H9 (cell line): ENCODE measurements around the gene TPP2. TPM values are rescaled to one million over a fixed set of nuclear protein-coding genes. Genes with fewer than 3 reads are reported as not detected.

ENCODE experiments used
- DNase-seq: peaks from one replicate; pipeline ENCODE4 v3.0.0-alpha.2; 2017
- H2AFZ ChIP-seq: one replicate; pipeline ENCODE4 v1.6.1; 2013; ENCODE audit warnings: mild to moderate bottlenecking, low read length, control low read depth, moderate library complexity
- H2AK5ac ChIP-seq: 2 replicates; pipeline ENCODE4 v1.6.1; 2013; ENCODE audit warnings: low read length, control low read depth, mixed read lengths; ENCODE audit not compliant: insufficient read length
- H2BK120ac ChIP-seq: one replicate; pipeline ENCODE4 v1.6.1; 2013; ENCODE audit warnings: low read depth, mild to moderate bottlenecking, low read length, control low read depth, inconsistent platforms; ENCODE audit not compliant: poor library complexity, severe bottlenecking
- H2BK12ac ChIP-seq: 2 replicates; pipeline ENCODE4 v1.6.1; 2013; ENCODE audit warnings: low read length, control low read depth, mixed read lengths, low read depth; ENCODE audit not compliant: insufficient read length
- H2BK15ac ChIP-seq: 2 replicates; pipeline ENCODE4 v1.6.1; 2013; ENCODE audit warnings: low read depth, low read length, control low read depth
- H2BK20ac ChIP-seq: one replicate; pipeline ENCODE4 v1.6.1; 2013; ENCODE audit warnings: low read depth, mild to moderate bottlenecking, low read length, control low read depth, inconsistent platforms; ENCODE audit not compliant: poor library complexity, severe bottlenecking
- H2BK5ac ChIP-seq: 2 replicates; pipeline ENCODE4 v1.6.1; 2013; ENCODE audit warnings: low read length, control low read depth, mixed read lengths; ENCODE audit not compliant: insufficient read length
- H3K14ac ChIP-seq: 2 replicates; pipeline ENCODE4 v1.6.1; 2013; ENCODE audit warnings: low read length, control low read depth; ENCODE audit not compliant: insufficient read depth
- H3K18ac ChIP-seq: 2 replicates; pipeline ENCODE4 v1.6.1; 2013; ENCODE audit warnings: low read depth, mild to moderate bottlenecking, mixed read lengths, low read length, control low read depth; ENCODE audit not compliant: insufficient read length
- H3K23ac ChIP-seq: 2 replicates; pipeline ENCODE4 v1.6.1; 2013; ENCODE audit warnings: low read length, control low read depth, mixed read lengths, low read depth; ENCODE audit not compliant: insufficient read length
- H3K23me2 ChIP-seq: 2 replicates; pipeline ENCODE4 v1.6.1; 2013; ENCODE audit warnings: low read depth, mild to moderate bottlenecking, mixed read lengths, low read length, control low read depth; ENCODE audit not compliant: insufficient read length, poor library complexity, severe bottlenecking
- H3K27ac ChIP-seq: 2 replicates; pipeline ENCODE4 v1.5.1; 2013; ENCODE audit warnings: low read length, control low read depth, mixed read lengths, low read depth; ENCODE audit not compliant: insufficient read length
- H3K27me3 ChIP-seq: 2 replicates; pipeline ENCODE4 v1.6.1; 2013; ENCODE audit warnings: low read length, control low read depth, inconsistent platforms; ENCODE audit not compliant: insufficient read depth
- H3K4ac ChIP-seq: 2 replicates; pipeline ENCODE4 v1.6.1; 2013; ENCODE audit warnings: low read depth, mild to moderate bottlenecking, control low read depth, inconsistent platforms, low read length, moderate library complexity
- H3K4me1 ChIP-seq: 2 replicates; pipeline ENCODE4 v1.6.1; 2013; ENCODE audit warnings: low read length, control low read depth, inconsistent platforms; ENCODE audit not compliant: insufficient read depth
- H3K4me2 ChIP-seq: 2 replicates; pipeline ENCODE4 v1.6.1; 2013; ENCODE audit warnings: low read length, control low read depth, mixed read lengths; ENCODE audit not compliant: insufficient read length, insufficient read depth
- H3K56ac ChIP-seq: 2 replicates; pipeline ENCODE4 v1.6.1; 2013; ENCODE audit warnings: low read depth, mild to moderate bottlenecking, mixed read lengths, low read length, control low read depth; ENCODE audit not compliant: insufficient read length
- H3K79me1 ChIP-seq: 2 replicates; pipeline ENCODE4 v1.6.1; 2013; ENCODE audit warnings: low read depth, mild to moderate bottlenecking, moderate library complexity, low read length, control low read depth, inconsistent platforms; ENCODE audit not compliant: insufficient read depth, poor library complexity, severe bottlenecking
- H3K79me2 ChIP-seq: 2 replicates; pipeline ENCODE4 v1.6.1; 2013; ENCODE audit warnings: low read length, control low read depth, inconsistent platforms; ENCODE audit not compliant: insufficient read depth
- H3K9ac ChIP-seq: 2 replicates; pipeline ENCODE4 v1.6.1; 2013; ENCODE audit warnings: low read length, control low read depth, mixed read lengths; ENCODE audit not compliant: insufficient read length; ENCODE audit errors: extremely low read depth
- H3K9me3 ChIP-seq: one replicate; pipeline ENCODE4 v1.6.1; 2013; ENCODE audit warnings: low read depth, low read length, inconsistent platforms; ENCODE audit not compliant: control insufficient read depth
- H3T11ph ChIP-seq: one replicate; pipeline ENCODE4 v1.6.1; 2013; ENCODE audit warnings: mild to moderate bottlenecking, low read length, control low read depth, inconsistent platforms
- H4K20me1 ChIP-seq: one replicate; pipeline ENCODE4 v1.6.1; 2013; ENCODE audit not compliant: control insufficient read depth, insufficient read length, insufficient read depth
- H4K5ac ChIP-seq: 2 replicates; pipeline ENCODE4 v1.6.1; 2013; ENCODE audit warnings: low read depth, mild to moderate bottlenecking, mixed read lengths, low read length, control low read depth; ENCODE audit not compliant: insufficient read length
- H4K8ac ChIP-seq: replicated peaks from 2 replicates; pipeline ENCODE4 v1.6.1; 2013; ENCODE audit warnings: low read length, control low read depth, mixed read lengths, low read depth; ENCODE audit not compliant: insufficient read length
- H4K91ac ChIP-seq: 2 replicates; pipeline ENCODE4 v1.6.1; 2013; ENCODE audit warnings: low read depth, mild to moderate bottlenecking, moderate library complexity, mixed read lengths, low read length, control low read depth; ENCODE audit not compliant: insufficient read length
- H3K27ac Mint-ChIP-seq, 3 experiments: 2 replicates in 2 of 3; 3 replicates in 1 of 3; pipeline ENCODE4 v1.8.0; 2020 to 2021; ENCODE audit warnings: mixed read lengths in 3 of 3, mild to moderate bottlenecking in 1 of 3, moderate library complexity in 1 of 3
- H3K27me3 Mint-ChIP-seq: 2 replicates; pipeline ENCODE4 v1.8.0; 2021; ENCODE audit warnings: low read depth, mild to moderate bottlenecking, moderate library complexity, mixed read lengths
- H3K36me3 Mint-ChIP-seq, 3 experiments: 2 replicates in 2 of 3; 3 replicates in 1 of 3; pipeline ENCODE4 v1.8.0; 2020 to 2021; ENCODE audit warnings: low read depth in 3 of 3, mixed read lengths in 3 of 3; ENCODE audit not compliant: insufficient read depth in 1 of 3
- H3K4me1 Mint-ChIP-seq, 2 experiments: 2 replicates each; pipeline ENCODE4 v1.8.0; 2020; ENCODE audit warnings: mixed read lengths in 2 of 2
- H3K4me3 Mint-ChIP-seq, 2 experiments: 2 replicates in 1 of 2; 3 replicates in 1 of 2; pipeline ENCODE4 v1.8.0; 2020 to 2021; ENCODE audit warnings: mild to moderate bottlenecking in 2 of 2, mixed read lengths in 2 of 2, moderate library complexity in 1 of 2
- H3K9me3 Mint-ChIP-seq, 2 experiments: 2 replicates in 1 of 2; 3 replicates in 1 of 2; pipeline ENCODE4 v1.8.0; 2020; ENCODE audit warnings: mild to moderate bottlenecking in 2 of 2, mixed read lengths in 2 of 2, moderate library complexity in 1 of 2
- WGBS: extraction: QIAGEN DNeasy Blood & Tissue Kit; methylation state at CpG from one replicate; pipeline ENCODE4 v1.1.7; 2013; ENCODE audit warnings: missing lambda C conversion rate, low lambda C conversion rate, mixed read lengths; ENCODE audit not compliant: insufficient read length; ENCODE audit errors: extremely low coverage; 5-methylcytosine and 5-hydroxymethylcytosine counted together
- total RNA-seq: library from RNA; stranded (reverse); gene quantifications from 2 replicates; pipeline ENCODE4 v1.2.1, GENCODE V29; 2021
- TF ChIP-seq, protein P1 (sequence below): fragments of 200-600 bp; sonication (generic); conservative IDR thresholded peaks from 3 replicates; pipeline ENCODE4 v1.8.0; 2021; ENCODE audit warnings: antibody characterized with exemption, mild to moderate bottlenecking

TPP2 gene
- total RNA-seq, 1 experiment from 2014 or later = 63.5 TPM

DNA sequence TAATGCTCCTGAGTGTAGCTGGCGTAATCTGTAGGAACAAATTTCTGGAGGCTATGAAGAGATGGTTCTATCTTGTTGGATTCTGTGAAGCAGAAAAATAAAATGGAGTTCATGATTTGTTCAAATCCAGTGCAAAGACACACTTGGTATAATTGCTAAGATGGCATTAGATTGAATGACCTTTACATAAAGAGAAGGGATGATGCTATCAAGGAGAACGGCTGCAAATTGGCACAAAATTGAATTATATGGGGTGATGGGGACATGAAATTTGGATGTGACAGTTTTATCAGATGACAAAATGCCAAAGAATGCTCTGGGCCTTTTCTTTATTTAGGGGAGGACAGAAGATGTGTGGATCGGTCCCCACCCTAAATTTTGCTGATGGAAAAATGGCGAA, 94.1 kb downstream of the TPP2 start:
- Mint-ChIP-seq H3K4me3 (no peak overlapping the region), H3K9me3 (no peaks in the 10 kb centered on the region), H3K4me1 (peaks cover 26 to 32% of the 10 kb centered on the region in 2 experiments), H3K36me3 (no peaks in the 10 kb centered on the region), H3K27me3 (no peaks in the 10 kb centered on the region), H3K27ac (no peak overlapping the region)
- DNase-seq = no peak
- Histone ChIP-seq H2BK20ac (no peak overlapping the region), H4K5ac (no peak overlapping the region), H3K79me2 (no peaks in the 10 kb centered on the region), H3K4me2 (no peak overlapping the region), H2BK12ac (no peak overlapping the region), H3K18ac (no peak overlapping the region), H3K23ac (no peak overlapping the region), H3K27me3 (no peaks in the 10 kb centered on the region), H3K9me3 (no peaks in the 10 kb centered on the region), H3K4me1 (peaks cover 6% of the 10 kb centered on the region; the same call in 1 of the 2 replicates), H2BK5ac (no peak overlapping the region), H2BK15ac (no peak overlapping the region), H2AFZ (no peak overlapping the region), H3T11ph (no peak overlapping the region), H3K23me2 (no peaks in the 10 kb centered on the region), H4K8ac (no peak overlapping the region), H4K20me1 (no peaks in the 10 kb centered on the region), H3K4ac (no peak overlapping the region), H3K27ac (no peak overlapping the region), H4K91ac (no peak overlapping the region), H2AK5ac (no peak overlapping the region), H3K79me1 (no peaks in the 10 kb centered on the region), H2BK120ac (no peak overlapping the region), H3K9ac (no peak overlapping the region), H3K56ac (no peak overlapping the region), H3K14ac (no peak overlapping the region)
- TF ChIP-seq, protein P1, sequence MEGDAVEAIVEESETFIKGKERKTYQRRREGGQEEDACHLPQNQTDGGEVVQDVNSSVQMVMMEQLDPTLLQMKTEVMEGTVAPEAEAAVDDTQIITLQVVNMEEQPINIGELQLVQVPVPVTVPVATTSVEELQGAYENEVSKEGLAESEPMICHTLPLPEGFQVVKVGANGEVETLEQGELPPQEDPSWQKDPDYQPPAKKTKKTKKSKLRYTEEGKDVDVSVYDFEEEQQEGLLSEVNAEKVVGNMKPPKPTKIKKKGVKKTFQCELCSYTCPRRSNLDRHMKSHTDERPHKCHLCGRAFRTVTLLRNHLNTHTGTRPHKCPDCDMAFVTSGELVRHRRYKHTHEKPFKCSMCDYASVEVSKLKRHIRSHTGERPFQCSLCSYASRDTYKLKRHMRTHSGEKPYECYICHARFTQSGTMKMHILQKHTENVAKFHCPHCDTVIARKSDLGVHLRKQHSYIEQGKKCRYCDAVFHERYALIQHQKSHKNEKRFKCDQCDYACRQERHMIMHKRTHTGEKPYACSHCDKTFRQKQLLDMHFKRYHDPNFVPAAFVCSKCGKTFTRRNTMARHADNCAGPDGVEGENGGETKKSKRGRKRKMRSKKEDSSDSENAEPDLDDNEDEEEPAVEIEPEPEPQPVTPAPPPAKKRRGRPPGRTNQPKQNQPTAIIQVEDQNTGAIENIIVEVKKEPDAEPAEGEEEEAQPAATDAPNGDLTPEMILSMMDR = no peak
- WGBS = no CpG with 5 or more reads among the region's 4 CpGs
